ENCODE measurements around the gene C19orf25. TPM values are rescaled to one million over a fixed set of nuclear protein-coding genes. Genes with fewer than 3 reads are reported as not detected.
"Not testable (repeated sequence)": the region's sequence is repeated elsewhere in the genome, so short reads cannot be mapped to it uniquely, and the experiment has no call there.

C19orf25 gene
- total RNA-seq, 1 donor from 2014 or later, result 37.1 TPM

- no peak for DNase-seq (ENCODE audit: low spot score)
- Mint-ChIP-seq H3K36me3 (ENCODE audit: low read depth) (no peaks in the 10 kb centered on the region), H3K27ac (no peak overlapping the region), H3K27me3 (ENCODE audit: insufficient read depth) (peaks cover 16% of the 10 kb centered on the region), H3K4me3 (no peak overlapping the region), H3K4me1 (ENCODE audit: low read depth) (no peaks in the 10 kb centered on the region), H3K9me3 (no peaks in the 10 kb centered on the region)
- intact Hi-C loops (cut with micrococcal nuclease), result no loop called here
Observed at GRCh38 chr19:1520203-1520780, 41.3 kb upstream of the C19orf25 start.

- H3K36me3 Mint-ChIP-seq (ENCODE audit: low read depth); H3K4me1 Mint-ChIP-seq (ENCODE audit: low read depth); DNase-seq (ENCODE audit: low spot score); H3K27ac Mint-ChIP-seq; intact Hi-C loops (cut with micrococcal nuclease); H3K4me3 Mint-ChIP-seq; H3K9me3 Mint-ChIP-seq: not testable (repeated sequence)
- H3K27me3 Mint-ChIP-seq (ENCODE audit: insufficient read depth), result peaks cover 14% of the 10 kb centered on the region
Observed at GRCh38 chr19:1519802-1520201, 40.8 kb upstream of the C19orf25 start.

GRCh38 chr19:1518471-1518870 lies 39.5 kb upstream of the C19orf25 start:
- no peak for DNase-seq (ENCODE audit: low spot score)
- intact Hi-C loops (cut with micrococcal nuclease), result no loop called here
- no peaks in the 10 kb centered on the region for H3K9me3 Mint-ChIP-seq
- H3K4me1 Mint-ChIP-seq (ENCODE audit: low read depth), result no peaks in the 10 kb centered on the region
- H3K27ac Mint-ChIP-seq, result no peak overlapping the region
- no peak overlapping the region for H3K4me3 Mint-ChIP-seq
- peaks cover 9% of the 10 kb centered on the region for H3K27me3 Mint-ChIP-seq (ENCODE audit: insufficient read depth)
- H3K36me3 Mint-ChIP-seq (ENCODE audit: low read depth), result no peaks in the 10 kb centered on the region

- no peak for DNase-seq (ENCODE audit: low spot score)
- Mint-ChIP-seq H3K27ac (no peak overlapping the region), H3K36me3 (ENCODE audit: low read depth) (no peaks in the 10 kb centered on the region), H3K4me3 (no peak overlapping the region), H3K9me3 (no peaks in the 10 kb centered on the region), H3K27me3 (ENCODE audit: insufficient read depth) (peaks cover 2% of the 10 kb centered on the region), H3K4me1 (ENCODE audit: low read depth) (no peaks in the 10 kb centered on the region)
- intact Hi-C loops (cut with micrococcal nuclease), result no loop called here
Observed at GRCh38 chr19:1516395-1516753, 37.4 kb upstream of the C19orf25 start.

GRCh38 chr19:1514986-1515721 lies 36.1 kb upstream of the C19orf25 start:
- Mint-ChIP-seq H3K36me3 (ENCODE audit: low read depth) (no peaks in the 10 kb centered on the region), H3K4me1 (ENCODE audit: low read depth) (no peaks in the 10 kb centered on the region), H3K9me3 (no peaks in the 10 kb centered on the region), H3K27ac (no peak overlapping the region), H3K4me3 (no peak overlapping the region), H3K27me3 (ENCODE audit: insufficient read depth) (peaks cover 8% of the 10 kb centered on the region)
- DNase-seq (ENCODE audit: low spot score), result no peak
- intact Hi-C loops (cut with micrococcal nuclease), result loop anchor here (5.0 kb wide), 1 partner anchor 238 kb away; the partner anchor contains the start of gene FAM174C

- Mint-ChIP-seq H3K4me3 (no peak overlapping the region), H3K27ac (no peak overlapping the region), H3K36me3 (ENCODE audit: low read depth) (no peaks in the 10 kb centered on the region), H3K27me3 (ENCODE audit: insufficient read depth) (peaks cover 12% of the 10 kb centered on the region), H3K9me3 (no peaks in the 10 kb centered on the region), H3K4me1 (ENCODE audit: low read depth) (no peaks in the 10 kb centered on the region)
- intact Hi-C loops (cut with micrococcal nuclease), result loop anchor here (5.0 kb wide), 1 partner anchor 237 kb away; the partner anchor contains the start of gene FAM174C
- DNase-seq (ENCODE audit: low spot score), result no peak
Observed at GRCh38 chr19:1514295-1514661, 35.3 kb upstream of the C19orf25 start.

- no peak overlapping the region for H3K4me3 Mint-ChIP-seq
Observed at GRCh38 chr19:1513499-1514294, 34.7 kb upstream of the C19orf25 start.

GRCh38 chr19:1512671-1513498 lies 33.9 kb upstream of the C19orf25 start, which contains the start of gene ADAMTSL5:
ADAMTSL5 (minus strand) TSS chr19:1513019; CDS start chr19:1510943, 2,076 bp downstream.
- Mint-ChIP-seq H3K4me3 (peak within 1 kb of the TSS; percentile 71), H3K27ac (no peak within 1 kb of the TSS), H3K36me3 (ENCODE audit: low read depth) (peaks cover 2% of the 10 kb centered on the region), H3K9me3 (no peaks in the 10 kb centered on the region), H3K27me3 (ENCODE audit: insufficient read depth) (peaks cover 12% of the 10 kb centered on the region), H3K4me1 (ENCODE audit: low read depth) (peaks cover under 1% of the 10 kb centered on the region)
- peak; percentile 63 for DNase-seq (ENCODE audit: low spot score)
- intact Hi-C loops (cut with micrococcal nuclease), result loop anchor here (1.0 to 5.0 kb wide), 4 partner anchors 23 to 236 kb away; partner anchors contain the start of genes C19orf25, FAM174C and PCSK4

More at GRCh38 chr19:1513499-1514294, 34.7 kb upstream of the C19orf25 start:
- peak; percentile 57 for DNase-seq (ENCODE audit: low spot score)
- Mint-ChIP-seq H3K27ac (no peak overlapping the region), H3K4me1 (ENCODE audit: low read depth) (no peaks in the 10 kb centered on the region), H3K36me3 (ENCODE audit: low read depth) (peaks cover under 1% of the 10 kb centered on the region), H3K27me3 (ENCODE audit: insufficient read depth) (peaks cover 12% of the 10 kb centered on the region), H3K9me3 (no peaks in the 10 kb centered on the region)
- intact Hi-C loops (cut with micrococcal nuclease), result loop anchor here (1.0 to 5.0 kb wide), 4 partner anchors 23 to 236 kb away; partner anchors contain the start of genes C19orf25, FAM174C and PCSK4

- Mint-ChIP-seq H3K9me3 (peaks cover 4% of the 10 kb centered on the region), H3K4me3 (peak overlapping the region; percentile 71), H3K27me3 (ENCODE audit: insufficient read depth) (peaks cover 16% of the 10 kb centered on the region), H3K27ac (no peak overlapping the region), H3K4me1 (ENCODE audit: low read depth) (peaks cover 6% of the 10 kb centered on the region), H3K36me3 (ENCODE audit: low read depth) (peaks cover 2% of the 10 kb centered on the region)
- intact Hi-C loops (cut with micrococcal nuclease), result loop anchor here (2.0 to 5.0 kb wide), 2 partner anchors 67 to 234 kb away; partner anchors contain the start of gene FAM174C
- DNase-seq (ENCODE audit: low spot score), result no peak
Observed at GRCh38 chr19:1511318-1512317, 32.6 kb upstream of the C19orf25 start.

- DNase-seq (ENCODE audit: low spot score), result no peak
- intact Hi-C loops (cut with micrococcal nuclease), result loop anchor here (5.0 kb wide), 1 partner anchor 234 kb away; the partner anchor contains the start of gene FAM174C
Observed at GRCh38 chr19:1510807-1511206, 31.8 kb upstream of the C19orf25 start.

GRCh38 chr19:1510442-1510806 lies 31.4 kb upstream of the C19orf25 start:
- Mint-ChIP-seq H3K4me3 (no peak overlapping the region), H3K27me3 (ENCODE audit: insufficient read depth) (peaks cover 16% of the 10 kb centered on the region), H3K9me3 (peaks cover 4% of the 10 kb centered on the region), H3K27ac (no peak overlapping the region), H3K36me3 (ENCODE audit: low read depth) (peaks cover 2% of the 10 kb centered on the region), H3K4me1 (ENCODE audit: low read depth) (peaks cover 6% of the 10 kb centered on the region)
- no peak for DNase-seq (ENCODE audit: low spot score)
- intact Hi-C loops (cut with micrococcal nuclease), result loop anchor here (5.0 kb wide), 1 partner anchor 233 kb away; the partner anchor contains the start of gene FAM174C

More at GRCh38 chr19:1510807-1511206, 31.8 kb upstream of the C19orf25 start:
- Mint-ChIP-seq H3K9me3 (peaks cover 4% of the 10 kb centered on the region), H3K4me3 (no peak overlapping the region), H3K36me3 (ENCODE audit: low read depth) (peaks cover 2% of the 10 kb centered on the region), H3K27me3 (ENCODE audit: insufficient read depth) (peaks cover 16% of the 10 kb centered on the region), H3K4me1 (ENCODE audit: low read depth) (peaks cover 6% of the 10 kb centered on the region), H3K27ac (no peak overlapping the region)
